ENCODE results near the gene CDC42EP1.
"Not testable (repeated sequence)": the region's sequence is repeated elsewhere in the genome, so short reads cannot be mapped to it uniquely, and the experiment has no call there.

The CDC42EP1 gene, protein sequence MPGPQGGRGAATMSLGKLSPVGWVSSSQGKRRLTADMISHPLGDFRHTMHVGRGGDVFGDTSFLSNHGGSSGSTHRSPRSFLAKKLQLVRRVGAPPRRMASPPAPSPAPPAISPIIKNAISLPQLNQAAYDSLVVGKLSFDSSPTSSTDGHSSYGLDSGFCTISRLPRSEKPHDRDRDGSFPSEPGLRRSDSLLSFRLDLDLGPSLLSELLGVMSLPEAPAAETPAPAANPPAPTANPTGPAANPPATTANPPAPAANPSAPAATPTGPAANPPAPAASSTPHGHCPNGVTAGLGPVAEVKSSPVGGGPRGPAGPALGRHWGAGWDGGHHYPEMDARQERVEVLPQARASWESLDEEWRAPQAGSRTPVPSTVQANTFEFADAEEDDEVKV

DNA sequence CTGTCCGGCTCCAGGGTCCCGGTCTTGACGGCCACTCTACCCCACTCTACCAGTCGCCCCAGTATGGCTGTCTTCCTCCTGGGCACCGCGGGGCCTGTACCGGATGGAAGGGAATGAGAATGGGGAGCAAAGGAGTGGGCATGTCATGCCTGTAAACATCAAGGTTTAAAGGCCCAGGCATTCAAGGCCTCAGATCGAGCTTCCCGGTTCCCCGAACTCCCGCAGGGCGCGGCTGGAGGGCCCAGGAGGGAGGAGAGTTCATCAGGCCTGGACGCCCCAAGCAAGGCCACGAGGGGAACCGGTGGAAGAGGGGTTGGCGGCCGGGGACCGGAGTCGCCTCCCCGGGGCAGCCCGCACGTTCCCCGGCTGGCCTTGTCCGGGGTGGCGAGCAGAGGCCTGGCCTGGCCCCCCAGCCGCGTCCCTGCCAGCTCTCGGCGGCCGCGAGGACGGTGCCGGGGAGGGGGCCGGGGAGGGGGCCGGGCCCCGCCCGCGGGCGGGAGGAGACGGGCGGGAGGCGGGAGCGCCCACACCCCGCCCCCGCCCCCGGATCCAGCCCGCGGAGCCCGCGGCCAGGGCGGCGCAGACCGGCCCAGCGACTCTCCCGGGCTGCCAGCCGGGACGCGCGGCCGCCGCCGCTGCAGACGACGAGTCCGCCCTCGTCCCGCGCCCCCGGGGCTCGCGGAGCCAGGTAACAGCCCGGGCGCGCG, at the start of gene CDC42EP1:
Gene CDC42EP1 (plus strand): TSS at position 580 of the 707 bp plus-strand sequence. CDS start 5,870 bp downstream, outside the sequence.
- no peak for DNase-seq

DNA sequence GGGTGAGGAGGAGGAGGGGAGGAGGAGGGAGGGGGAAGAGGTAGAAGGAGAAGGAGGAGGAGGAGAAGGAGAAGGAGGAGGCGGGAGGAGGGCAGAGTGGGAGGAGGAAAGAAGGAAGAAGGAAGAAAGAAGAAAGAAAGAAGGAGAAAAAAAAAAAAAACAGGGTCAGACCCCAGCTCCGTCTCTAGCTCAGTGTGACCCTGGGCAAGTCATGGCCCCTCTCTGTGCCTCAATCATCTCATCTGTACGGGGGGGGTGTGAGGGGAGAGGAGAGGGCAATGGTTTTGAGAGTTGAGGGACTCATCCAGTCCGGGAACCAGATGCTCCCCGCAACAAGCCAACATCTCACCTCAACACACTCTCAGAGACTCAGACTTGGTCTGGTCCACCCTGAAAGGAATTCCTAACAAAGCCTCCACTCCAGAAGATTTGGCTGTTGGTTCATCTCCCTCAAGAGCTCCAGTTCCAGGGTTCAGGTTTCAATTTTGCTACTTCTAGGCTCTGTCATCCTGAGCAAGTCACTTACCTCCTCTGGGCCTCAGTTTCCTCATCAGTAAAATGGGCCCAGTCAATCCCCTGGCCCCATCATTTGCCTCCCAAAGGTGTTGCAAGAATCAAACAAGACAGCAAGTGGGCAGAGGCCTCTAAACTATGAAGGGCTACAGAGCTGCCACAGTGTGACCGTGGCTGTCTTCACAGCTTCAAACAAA, 48.7 kb upstream of the CDC42EP1 start:
- DNase-seq = no peak

DNA sequence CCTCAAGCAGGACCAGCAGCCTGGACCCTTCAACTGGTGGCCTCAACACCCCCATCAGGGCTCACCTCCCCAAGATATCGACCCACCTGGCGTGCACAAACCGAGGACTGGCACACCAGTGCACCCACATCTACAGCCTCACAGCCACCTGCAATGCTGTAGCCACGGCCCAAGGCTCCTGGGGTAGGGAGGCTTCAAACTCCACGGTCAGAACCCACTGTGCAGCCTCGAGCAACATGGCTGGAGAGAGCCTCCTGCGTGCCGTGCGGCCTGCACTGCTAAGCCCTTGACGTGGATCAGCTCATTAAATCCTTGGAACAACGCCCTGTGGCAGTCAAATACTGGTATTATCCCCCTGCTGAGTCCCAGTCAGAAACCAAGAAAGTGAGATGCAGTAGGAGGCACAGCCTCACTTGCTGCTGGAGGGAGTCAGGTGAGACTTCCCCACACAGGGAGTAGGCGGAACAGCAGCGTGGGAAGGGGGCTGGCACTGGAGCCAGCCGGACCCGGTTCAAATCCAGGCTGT, 45.7 kb upstream of the CDC42EP1 start:
- no peak for DNase-seq

DNA sequence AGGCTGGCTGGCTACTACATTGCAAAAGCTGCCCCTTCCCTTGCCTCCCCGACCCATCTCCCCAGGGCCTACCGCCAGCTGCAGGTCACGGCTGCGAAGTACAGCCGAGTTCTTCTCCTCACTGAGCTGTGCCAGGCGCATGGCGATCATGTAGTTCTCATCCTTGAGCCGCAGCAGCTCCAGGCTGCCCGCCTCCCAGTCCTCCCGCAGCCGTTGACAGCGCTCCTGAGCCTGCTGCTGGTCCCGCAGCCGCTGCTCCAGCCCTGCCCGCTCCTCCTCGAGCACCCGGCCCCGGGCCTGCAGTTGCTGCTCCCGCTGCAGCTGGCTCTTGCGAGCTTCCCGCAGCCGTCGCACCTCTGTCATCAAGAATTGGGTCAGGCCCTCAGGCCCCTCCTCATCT, 44.4 kb upstream of the CDC42EP1 start:
- no peak for DNase-seq

DNA sequence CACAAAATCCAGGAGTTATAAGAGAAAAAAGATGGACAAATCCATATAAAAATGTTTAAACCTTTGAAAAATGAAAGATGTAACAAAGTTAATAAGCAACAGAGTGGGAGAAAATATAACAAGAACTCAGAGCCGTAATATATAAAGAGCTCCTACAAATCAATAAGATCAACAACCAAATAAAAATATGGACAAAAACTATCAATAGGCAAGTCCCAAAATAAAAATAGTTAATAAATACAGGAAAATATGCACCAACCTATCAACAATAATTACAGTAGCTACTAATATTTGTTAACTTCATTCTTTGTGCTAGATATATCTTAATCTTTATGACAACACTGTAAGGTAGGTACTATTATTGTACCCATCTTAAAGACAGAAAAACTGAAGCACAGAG, 43.8 kb upstream of the CDC42EP1 start:
- DNase-seq = no peak

DNA sequence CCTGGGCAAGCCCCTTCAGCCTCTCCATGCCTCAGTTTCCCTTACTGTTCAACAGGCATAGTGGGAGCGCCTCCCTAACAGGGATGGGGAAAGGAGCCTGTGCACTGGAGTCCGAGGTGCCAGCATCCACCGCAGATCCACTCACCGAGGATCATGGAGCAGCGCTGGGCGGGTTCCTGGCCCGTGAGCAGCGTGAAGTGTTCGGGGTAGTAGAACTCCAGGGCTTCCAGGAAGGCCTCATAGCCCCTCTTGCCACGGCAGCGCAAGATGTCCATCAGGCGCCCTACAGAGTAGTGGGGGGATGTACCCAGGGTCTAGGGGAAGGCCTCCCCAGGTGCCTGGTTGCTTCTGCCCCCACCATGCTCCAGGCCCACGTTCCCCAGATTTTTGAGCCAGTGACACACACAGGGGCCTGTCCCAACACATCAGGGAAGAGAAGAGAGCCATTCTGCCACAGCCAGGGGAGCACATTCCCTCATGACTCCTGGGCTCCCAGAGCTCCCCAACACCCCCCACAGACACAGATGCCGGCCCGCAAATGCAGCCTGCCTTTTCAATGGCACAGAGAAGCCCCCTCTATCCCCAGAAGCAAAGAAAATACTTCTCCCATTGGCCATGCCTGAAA, 42.3 kb upstream of the CDC42EP1 start:
- no peak for DNase-seq

DNA sequence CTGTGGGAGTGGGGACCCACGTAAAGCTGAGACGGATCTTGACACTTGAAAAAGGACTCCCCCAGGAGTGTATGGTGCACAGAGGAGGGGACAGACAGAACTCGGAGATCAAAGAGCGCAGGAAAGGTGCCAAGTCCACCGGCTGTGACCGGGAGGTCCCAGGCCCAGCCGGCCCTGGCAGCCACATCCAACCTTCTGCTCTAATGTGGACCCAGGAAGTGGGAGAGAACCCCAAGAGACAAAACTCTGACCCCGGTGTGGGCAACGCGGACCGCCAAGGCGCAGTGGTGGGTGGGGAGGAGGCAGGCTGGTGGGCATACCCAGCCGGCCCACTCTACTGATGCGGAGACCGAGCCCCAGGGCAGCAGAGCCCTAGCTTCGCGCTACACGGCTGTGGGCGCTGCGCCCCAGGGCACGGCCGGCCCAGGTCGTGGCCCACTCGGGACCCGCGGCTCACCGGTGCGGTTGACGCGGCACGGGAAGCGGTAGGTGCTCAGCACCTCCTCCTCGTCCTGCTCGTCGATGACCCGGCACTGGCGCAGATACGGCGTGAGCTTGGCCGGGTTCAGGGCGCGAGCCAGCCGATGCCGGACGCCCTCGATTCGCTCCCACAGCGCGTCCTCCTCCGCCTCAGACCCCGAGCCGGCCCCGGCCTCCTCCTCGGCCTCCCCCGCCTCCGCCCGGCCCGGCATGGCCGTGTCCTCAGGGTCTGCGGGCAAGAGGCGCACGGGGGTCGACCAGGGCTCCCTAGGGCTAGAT, 41.6 kb upstream of the CDC42EP1 start:
- no peak for DNase-seq

DNA sequence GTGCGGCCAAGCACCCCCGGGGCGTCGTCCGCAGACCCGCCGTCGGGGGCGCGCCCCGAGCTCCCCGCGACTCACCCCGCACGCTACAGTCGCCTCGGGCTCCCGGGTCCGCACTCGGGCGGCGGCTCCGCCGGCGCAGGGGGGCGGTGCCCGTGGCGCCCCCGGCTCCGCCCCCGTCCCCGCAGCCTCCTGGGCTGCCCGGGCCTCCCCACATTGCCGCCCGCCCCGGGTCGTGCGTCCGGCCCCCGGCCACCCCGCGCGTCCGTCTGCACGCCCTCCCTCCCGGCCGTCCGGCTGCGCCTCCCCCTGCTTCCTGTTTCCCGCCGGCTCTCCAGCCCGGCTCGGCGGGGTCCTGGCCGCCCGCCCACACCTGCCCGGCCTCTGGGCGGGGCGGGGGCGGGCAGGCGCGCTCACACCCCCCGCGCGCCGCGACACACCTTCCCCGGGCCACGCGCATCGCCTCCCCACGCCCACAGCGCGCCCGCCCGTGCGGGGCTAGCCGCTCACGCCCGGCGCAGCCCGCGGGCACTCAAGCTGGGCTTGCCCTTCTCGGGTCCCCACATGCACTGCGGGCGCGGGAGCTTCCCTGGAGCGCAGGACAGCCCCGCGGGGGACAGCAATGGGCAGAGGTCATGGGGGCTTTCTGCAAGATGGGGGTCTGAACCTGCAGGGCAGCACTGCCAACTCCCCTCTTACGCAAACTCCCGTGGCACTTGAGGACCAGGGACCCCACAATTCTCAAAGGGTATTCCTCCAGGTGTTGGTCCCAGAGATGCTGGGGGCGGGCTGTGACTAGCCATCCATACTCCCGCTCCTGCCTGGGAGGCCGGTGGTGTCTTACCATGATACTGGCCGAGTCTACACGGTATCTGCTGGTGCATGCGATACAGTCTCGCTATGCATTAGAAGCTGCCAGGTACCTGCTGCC, 40.7 kb upstream of the CDC42EP1 start, which contains the start of gene CARD10:
Gene CARD10 (minus strand): TSS at position 148 of the 928 bp plus-strand sequence. CDS start 215 bp downstream, outside the sequence.
- no peak for DNase-seq

DNA sequence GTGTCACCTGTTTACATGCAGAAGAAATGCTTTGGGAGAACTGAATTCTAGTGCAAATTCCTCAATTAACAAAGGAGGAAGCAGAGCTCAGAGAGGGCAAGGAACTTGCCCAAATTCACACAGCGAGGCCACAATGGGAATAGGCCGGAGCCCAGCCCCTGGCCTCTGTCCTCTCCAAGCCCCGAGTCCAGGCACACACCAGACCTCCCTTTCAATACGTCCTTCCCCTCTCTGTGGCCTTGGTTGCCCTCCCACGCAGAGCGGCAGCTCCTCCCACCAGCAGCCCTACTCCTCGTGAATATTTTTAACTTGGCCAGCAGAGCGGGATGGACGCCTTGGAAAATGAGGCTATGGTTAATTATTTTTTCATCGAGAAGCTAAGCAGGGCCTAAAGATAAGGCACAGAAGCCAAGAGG, 39.5 kb upstream of the CDC42EP1 start:
- no peak for DNase-seq

DNA sequence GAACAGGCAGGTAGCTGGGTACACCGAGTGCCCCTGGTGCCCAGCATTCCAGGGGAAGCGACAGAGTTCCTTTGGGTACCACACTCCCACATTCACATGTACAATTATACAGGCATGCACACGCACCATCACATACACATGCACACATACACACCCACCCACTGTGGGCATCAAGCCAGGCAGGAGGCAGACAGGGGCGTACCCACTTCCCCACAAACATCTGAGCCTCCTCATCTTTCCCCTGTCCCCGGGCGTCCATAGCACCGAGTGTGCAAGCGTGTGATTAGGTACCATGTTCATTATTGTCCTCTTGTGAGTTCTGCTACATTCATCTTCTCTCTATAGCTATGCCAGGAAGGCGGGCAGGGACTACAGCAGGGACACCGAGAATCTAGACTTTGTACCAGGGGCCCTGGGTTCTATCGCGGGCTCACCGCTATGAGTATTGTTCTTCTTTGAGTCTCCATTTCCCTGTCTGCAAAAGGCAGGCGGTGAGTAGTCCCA, 39.0 kb upstream of the CDC42EP1 start:
- no peak for DNase-seq

DNA sequence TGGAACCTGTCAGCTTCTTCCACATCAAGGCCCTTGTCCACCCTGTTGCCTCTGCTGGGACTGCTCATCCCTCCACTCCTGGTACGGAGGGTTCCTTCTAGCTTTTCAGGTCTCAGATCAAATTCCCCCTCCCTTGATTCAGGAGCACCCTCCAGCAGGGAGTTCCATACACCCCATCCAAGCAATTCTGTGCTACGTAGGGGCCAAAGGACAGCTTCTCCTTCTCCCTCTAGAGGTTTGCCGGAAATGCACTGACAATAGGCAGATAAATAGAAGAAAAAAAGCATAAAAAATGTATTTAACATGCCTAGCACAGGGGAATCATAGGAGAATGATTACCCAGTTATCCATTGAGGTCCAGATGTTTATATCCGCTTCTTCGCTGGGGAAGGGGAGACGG, 37.8 kb upstream of the CDC42EP1 start:
- DNase-seq = no peak

DNA sequence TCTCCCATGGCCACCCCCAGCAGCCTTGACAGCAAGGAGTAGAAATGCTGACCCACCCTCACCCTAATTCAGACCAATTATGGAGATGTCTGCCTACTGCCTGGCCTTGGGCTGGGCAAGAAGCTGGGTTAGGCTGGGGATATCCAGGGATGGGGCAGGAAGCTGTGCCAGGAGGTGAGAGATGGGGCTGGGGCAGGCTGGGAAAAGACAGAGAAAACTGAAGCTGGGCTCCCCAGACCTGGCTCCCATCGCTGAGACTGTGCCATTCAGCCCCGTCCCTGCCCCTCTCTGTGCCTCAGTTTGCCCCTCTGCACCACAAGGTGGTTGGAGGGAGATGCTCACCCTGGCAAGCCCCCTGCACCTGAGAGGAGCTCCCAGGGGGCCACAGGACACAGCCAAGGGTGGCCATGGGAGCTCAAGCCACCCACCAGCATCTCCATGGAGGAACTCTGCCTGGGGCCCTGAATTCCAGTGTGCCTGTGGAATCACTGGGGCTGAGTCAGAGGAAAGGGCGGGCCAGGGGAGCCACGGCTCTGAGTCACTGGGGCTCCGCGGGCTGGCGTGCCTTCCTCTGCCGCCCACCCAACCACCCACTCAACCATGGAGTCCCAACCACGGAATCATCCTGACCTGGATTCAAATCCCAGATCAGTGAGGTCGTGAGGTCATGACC, 35.1 kb upstream of the CDC42EP1 start:
- DNase-seq = no peak

DNA sequence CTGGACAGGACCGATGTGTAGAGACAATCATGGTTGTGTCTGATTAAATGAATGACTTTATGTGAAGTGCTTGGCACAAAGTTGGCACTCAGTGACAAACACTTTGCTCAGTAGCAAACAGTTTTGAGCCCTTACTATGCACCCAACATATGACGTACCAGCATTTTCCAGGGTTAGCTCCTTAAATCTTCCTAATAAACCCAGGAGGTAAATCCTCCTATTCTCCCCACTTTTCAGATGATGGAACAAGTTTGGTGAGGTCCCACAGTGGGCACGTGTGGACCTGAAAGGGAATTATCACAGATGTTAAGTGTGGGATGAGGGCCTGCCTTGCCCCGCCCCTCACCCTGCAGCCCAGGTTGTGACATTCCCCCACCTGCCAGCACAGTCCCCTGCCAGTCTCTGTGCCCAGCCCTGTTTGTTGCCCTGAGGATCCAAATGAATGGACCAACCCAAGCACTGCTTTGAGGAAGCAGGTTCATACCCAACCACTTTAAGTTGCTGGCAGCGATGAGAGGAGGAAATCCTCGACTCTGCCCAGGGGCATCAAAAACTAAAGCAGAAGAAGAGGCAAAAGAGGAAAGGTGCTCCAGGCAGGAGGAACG, 34.4 kb upstream of the CDC42EP1 start:
- DNase-seq = no peak

DNA sequence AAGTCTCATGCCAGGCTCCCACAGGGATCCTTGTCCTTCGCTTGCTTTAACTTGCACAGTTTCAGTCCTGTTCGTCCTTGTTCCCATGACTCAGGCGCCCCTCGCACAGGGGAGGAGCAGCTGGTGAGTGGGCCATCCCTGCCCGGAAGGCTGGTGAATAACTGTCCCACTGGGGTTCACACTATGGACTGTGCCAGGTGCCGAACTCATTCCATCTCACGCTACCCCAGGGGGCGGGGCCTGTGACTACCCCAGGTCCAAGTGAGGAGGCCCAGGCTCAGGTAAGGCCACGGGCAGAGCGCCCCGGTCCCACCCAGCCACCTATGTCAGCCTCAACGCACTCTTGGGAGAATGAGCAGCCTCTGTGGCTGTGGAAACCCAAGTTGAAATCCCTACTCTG, 33.9 kb upstream of the CDC42EP1 start:
- no peak for DNase-seq

DNA sequence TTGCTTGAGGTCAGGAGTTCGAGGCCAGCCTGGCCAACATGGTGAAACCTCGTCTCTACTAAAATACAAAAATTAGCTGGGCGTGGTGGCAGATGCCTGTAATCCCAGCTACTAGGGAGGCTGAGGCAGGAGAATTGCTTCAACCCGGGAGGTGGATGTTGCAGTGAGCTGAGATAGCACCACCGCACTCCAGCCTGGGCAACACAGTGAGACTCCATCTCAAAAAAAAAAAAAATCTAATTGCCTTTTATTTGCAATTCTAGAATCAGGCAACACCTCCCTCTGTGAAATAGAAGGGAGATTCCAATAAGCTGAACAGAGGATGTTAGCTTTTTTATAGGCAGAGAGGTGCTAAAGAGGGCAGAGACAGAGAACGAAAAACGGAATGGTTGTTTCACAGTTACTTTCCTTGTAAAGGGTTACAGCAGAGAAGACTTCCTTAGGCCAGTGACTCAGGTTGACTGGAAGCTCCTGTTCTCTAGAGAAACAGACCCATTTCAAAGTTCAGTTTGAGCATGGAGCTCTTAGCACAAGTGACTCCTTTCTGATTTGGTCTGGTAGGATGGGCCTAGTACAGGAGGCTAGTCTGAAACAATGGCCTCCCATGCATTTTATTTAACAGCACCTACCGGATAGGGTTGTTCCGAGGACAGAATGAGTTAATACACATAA, 33.1 kb upstream of the CDC42EP1 start:
- DNase-seq = not testable (repeated sequence)

DNA sequence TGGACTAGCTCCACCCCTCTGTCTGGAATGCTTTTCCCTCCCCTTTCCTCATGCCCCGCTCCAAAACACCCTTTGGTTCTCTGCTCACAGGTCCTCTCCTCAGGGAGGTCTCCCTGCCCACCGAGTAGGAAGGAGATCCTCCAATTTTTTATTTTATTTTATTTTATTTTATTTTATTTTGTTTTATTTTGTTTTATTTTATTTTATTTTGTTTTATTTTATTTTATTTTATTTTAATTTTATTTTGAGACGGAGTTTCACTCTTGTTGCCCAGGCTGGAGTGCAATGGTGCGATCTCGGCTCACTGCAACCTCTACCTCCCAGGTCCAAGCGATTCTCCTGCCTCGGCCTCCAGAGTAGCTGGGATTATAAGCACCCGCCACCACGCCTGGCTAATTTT, 32.3 kb upstream of the CDC42EP1 start:
- not testable (repeated sequence) for DNase-seq

DNA sequence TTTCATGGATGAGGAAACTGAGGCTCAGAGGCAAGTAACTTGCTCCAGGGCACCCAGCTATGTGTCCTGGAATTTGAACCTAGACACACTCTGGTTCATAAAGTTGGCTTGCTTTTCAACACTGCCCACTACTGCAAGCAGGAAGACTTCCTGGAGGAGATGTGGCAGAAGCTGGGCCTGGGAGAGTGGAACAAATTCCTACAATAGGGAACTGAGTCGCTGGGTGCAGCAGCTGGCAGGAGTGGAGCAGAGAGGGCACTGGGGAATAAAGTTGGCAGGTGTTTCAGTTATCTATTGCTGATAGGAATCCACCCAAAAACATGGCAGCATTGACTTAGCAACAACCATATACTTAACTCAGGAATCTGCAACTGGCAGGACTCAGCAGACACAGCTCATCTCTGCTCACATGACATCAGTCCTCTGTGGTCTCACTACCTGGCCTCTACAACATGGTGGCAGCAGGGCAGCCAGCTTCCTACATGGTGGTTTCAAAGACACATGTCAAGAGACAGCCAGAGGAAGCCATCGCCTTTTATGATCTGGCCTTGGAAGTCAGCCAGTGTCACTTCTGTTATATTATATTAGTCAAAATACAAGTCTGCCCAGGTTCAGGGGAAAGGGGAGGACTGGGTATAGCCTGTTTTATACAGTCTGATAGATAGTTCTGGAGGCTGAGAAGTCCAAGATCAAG, 30.5 kb upstream of the CDC42EP1 start:
- peak; percentile 14 for DNase-seq

DNA sequence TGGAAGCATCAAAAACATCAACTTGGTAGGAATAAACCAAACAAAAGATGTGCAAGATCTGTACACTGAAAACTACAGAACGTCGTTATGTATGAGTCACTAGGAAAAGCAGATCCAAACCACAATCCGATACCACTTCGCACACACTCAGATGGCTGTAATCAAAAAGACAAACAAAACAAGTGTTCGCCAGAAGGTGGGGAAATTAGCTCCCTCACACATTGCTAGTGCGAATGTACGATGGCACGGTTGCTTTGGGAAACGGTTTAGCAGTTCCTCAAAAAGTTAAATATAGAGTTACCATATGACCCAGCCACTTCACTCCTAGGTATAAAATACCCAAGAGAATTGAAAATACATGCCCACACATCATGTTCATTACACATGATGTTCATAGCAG, 26.3 kb upstream of the CDC42EP1 start:
- no peak for DNase-seq
